Measurements from ENCODE around the gene THRA.
A peak's percentile ranks its signal among the peaks of the same experiment; 100 is the strongest.
"Not testable (repeated sequence)": the region's sequence is repeated elsewhere in the genome, so short reads cannot be mapped to it uniquely, and the experiment has no call there.

THRA gene

DNA sequence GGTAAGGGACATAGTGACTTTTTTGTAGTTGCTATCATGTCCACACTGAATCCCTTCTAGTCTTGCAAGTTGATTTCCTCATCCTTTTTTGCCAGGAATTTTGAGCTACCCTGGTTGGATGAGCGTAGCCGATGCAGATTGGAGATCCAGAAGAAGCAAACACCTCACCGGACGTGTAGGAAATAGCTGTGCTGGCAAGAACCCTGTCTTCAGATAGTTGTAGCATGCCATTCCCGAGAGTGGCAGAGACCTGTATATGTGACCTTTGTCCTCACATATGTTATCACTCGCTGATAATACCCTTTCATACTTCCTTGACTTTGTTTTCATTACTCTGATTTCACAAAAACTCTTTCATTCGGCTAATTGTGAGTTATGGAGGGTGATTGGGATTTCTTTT lies 71.4 kb downstream of the THRA start:
- DNase-seq (ENCODE audit: low read depth) = no peak
- TF ChIP-seq, protein P1, sequence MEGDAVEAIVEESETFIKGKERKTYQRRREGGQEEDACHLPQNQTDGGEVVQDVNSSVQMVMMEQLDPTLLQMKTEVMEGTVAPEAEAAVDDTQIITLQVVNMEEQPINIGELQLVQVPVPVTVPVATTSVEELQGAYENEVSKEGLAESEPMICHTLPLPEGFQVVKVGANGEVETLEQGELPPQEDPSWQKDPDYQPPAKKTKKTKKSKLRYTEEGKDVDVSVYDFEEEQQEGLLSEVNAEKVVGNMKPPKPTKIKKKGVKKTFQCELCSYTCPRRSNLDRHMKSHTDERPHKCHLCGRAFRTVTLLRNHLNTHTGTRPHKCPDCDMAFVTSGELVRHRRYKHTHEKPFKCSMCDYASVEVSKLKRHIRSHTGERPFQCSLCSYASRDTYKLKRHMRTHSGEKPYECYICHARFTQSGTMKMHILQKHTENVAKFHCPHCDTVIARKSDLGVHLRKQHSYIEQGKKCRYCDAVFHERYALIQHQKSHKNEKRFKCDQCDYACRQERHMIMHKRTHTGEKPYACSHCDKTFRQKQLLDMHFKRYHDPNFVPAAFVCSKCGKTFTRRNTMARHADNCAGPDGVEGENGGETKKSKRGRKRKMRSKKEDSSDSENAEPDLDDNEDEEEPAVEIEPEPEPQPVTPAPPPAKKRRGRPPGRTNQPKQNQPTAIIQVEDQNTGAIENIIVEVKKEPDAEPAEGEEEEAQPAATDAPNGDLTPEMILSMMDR (IDR thresholded peaks at IDR 0.05; ENCODE audit: control insufficient read depth, extremely low read depth, insufficient read depth) = no peak
- no peak overlapping the region for H3K4me3 ChIP-seq (ENCODE audit: low read depth, low read length)

DNA sequence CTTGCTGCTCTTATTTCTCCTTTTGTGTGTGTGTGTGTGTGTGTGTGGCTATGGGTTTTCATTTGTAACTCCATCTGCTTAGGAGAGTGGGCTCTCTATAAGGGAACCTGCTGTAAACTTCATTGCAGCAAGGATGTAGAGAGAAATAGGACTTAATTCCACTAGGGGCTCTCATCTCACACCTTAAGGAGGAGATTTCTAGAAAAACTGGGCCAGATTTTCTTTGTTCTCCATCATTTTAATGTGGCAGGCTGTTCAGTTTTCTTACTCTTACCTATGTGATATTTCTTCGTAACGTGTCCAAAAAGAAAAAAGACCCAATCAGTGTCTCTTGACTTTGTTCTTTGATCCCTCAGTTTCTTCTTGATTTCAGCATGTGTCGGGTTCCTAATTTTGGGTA lies 73.1 kb downstream of the THRA start:
- H3K4me3 ChIP-seq (ENCODE audit: low read depth, low read length) = no peak overlapping the region
- TF ChIP-seq, protein P1 (IDR thresholded peaks at IDR 0.05; ENCODE audit: control insufficient read depth, extremely low read depth, insufficient read depth) = no peak
- no peak for DNase-seq (ENCODE audit: low read depth)

DNA sequence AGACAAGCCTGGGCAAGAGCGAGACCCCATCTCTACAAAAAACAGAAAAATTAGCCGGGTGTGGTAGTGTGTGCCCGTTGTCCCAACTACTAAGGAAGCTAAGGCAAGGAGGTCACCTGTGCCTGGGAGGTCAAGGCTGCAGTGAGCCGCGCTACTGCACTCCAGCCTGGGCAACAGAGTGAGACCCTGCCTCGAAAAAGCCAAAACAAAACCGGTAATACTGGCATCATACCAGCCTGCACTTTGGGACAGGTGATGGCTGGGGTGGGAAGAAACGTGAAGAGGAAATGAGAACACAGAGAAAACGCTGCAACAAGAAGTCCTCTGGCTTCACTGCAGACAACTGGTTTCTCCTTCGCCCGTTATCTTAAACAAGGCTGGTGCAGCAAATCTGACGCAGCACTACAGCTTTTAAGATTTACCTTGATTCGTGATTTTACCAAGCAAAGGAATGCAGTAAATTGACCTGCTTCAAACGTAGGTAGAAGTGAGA lies 76.8 kb downstream of the THRA start:
- TF ChIP-seq, protein P1 (IDR thresholded peaks at IDR 0.05; ENCODE audit: control insufficient read depth, extremely low read depth, insufficient read depth) = no peak
- peak overlapping the region; percentile 86 for H3K4me3 ChIP-seq (ENCODE audit: low read depth, low read length)
- DNase-seq (ENCODE audit: low read depth) = no peak

DNA sequence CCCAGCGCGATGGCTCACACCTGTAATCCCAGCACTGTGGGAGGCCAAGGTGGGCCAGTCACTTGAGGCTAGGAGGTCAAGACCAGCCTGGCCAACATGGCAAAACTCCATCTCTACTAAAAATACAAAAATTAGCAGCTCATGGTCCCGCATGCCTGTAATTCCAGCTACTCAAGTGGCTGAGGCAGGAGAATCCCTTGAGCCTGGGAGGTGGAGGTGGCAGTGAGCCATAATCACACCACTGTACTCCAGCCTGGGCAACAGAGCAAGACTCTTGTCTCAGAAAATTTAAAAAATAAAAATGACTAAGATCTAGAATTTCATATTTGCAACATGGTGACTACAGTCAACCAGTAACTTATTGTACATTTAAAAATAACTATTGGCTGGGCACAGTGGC lies 80.4 kb downstream of the THRA start:
- not testable (repeated sequence) for H3K4me3 ChIP-seq (ENCODE audit: low read depth, low read length); DNase-seq (ENCODE audit: low read depth)

Data from LNCaP clone FGC (cell line).